ENCODE results near the gene PCNA.

DNA sequence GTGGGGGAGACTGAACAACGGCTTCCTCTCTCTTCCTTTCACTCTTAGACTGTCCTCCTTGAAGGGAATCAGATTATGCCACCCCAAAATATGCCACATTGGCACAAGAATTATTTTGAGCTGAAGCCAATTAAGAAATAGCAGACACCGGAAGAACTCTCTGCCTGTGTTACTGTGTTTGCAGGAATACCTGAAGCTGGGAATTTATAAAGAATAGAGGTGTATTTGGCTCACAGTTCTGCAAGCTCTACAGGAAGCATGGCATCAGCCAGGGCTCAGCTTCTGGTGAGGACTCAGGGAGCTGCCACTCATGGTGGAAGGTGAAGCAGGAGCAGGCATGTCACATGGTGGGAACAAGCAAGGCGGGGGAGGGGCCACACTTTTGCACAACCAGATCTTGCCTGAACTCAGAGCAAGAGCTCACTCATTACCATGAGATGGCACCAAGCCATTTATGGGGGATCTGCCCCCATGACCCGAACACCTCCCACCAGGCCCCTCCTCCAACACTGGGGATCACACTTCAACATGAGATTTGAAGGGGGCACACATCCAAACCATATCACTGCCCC is 46.0 kb downstream of the PCNA start:
- TF ChIP-seq CTCF (IDR thresholded peaks at IDR 0.05) (no peak), POLR2A (IDR thresholded peaks at IDR 0.05) (no peak)
